ENCODE measurements around the gene KRTAP5-11.
A peak's percentile ranks its signal among the peaks of the same experiment; 100 is the strongest.
"Not testable (repeated sequence)": the region's sequence is repeated elsewhere in the genome, so short reads cannot be mapped to it uniquely, and the experiment has no call there.

Gene KRTAP5-11

GRCh38 chr11:71580057-71581003, 2.3 kb downstream of the KRTAP5-11 start:
- peak; percentile 79 for DNase-seq

DNA sequence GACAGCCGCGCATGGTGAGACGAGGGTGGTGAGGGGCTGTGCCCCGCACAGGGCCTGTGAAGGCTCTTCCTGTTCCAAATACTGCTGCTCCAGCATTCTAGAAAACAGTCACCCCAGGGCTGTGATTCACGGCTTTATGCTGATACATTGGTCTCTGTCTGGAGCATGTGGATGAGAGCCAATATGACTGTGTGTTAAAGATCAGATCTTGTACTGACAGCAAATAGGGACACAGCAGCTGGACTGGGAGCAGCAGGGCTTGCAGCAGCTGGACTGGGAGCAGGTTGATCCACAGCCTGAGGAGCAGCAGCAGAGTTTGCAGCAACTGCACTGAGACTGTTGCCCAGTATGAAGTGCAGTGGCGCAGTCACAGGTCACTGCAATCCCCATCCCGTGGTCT, 3.2 kb downstream of the KRTAP5-11 start:
- DNase-seq: not testable (repeated sequence)

- DNase-seq: no peak
Measured at GRCh38 chr11:71577469-71578004, 5.1 kb downstream of the KRTAP5-11 start.

GRCh38 chr11:71576688-71577465, 5.8 kb downstream of the KRTAP5-11 start:
- DNase-seq: not testable (repeated sequence)

- DNase-seq: no peak
Measured at GRCh38 chr11:71575723-71576424, 6.8 kb downstream of the KRTAP5-11 start.

DNA sequence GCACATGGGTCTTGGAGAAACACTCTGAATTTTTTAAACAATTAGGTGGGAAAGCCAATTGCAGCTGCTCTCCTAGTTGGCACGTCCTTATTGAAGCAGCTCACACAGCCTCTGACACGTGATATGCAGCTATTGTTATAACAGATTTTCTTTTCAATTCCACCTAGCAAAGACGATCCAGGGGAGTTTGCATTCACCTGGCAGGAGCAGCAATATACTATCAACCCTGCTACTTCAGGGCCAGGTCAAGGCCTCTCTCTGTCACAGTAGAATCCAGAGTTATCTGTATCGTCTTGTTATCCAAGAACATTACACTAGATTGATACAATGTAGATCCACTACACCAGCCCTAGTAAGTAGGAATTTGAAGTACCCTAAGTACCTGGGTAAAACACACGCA, 8.3 kb downstream of the KRTAP5-11 start:
- no peak for DNase-seq

DNA sequence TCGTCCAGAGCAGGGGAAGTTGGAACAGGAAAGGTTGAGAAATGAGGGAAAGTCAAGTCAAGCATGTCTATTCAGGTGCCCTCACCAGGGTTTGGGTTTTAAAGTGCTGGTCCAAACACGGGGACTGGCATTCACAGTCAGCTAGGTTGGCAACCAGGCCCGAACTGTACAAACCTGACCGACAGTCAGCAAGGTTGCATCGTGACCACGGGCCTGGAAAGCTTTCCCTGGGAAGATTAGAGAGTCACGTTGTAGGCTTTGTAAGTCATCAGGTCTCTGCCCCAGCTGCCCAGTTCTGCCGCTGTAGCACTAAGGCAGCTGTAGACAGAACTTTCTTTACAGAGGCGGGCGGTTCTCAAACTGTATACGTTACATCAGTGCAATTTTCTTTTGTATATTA, 9.9 kb downstream of the KRTAP5-11 start:
- no peak for DNase-seq

DNA sequence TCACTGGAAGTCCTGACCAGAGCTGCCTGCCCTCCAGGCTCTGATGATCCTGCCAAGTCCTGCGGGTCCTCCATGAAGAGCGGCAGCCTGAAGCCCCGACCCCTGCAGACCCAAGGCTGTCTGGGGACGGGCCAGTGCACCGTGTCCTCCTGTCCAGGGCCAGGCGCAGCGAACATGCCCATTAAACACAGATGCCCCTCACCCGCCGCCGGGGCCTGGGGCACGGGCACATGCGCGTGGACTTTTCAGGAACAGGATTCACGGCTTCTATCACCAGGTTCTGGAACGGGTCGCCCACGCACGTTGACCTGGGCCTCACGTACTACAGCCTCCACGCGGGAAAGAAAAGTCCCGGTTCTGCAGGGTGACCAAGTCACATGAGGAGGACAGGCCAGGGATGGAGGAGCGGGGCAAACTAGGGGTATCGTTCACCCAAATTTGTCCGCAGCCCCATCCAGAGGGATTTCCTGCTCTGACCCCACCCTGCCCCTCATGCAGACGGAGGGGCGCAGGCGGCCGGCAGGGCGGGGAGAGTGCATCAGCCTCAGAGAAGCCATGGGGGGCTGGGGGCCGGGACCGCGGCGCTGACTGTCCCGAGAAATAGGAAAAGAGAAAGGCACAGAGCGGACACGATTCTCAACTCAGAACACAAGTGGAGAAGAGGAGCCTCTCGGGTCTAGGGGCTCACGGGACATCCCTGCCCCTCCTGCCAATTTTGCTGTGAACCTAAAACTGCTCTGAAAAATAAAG, 11.4 kb downstream of the KRTAP5-11 start:
- not testable (repeated sequence) for DNase-seq

- DNase-seq: no peak
Measured at GRCh38 chr11:71568704-71569349, 13.8 kb downstream of the KRTAP5-11 start.

GRCh38 chr11:71567633-71568032, 15.0 kb downstream of the KRTAP5-11 start:
- DNase-seq: not testable (repeated sequence)

DNA sequence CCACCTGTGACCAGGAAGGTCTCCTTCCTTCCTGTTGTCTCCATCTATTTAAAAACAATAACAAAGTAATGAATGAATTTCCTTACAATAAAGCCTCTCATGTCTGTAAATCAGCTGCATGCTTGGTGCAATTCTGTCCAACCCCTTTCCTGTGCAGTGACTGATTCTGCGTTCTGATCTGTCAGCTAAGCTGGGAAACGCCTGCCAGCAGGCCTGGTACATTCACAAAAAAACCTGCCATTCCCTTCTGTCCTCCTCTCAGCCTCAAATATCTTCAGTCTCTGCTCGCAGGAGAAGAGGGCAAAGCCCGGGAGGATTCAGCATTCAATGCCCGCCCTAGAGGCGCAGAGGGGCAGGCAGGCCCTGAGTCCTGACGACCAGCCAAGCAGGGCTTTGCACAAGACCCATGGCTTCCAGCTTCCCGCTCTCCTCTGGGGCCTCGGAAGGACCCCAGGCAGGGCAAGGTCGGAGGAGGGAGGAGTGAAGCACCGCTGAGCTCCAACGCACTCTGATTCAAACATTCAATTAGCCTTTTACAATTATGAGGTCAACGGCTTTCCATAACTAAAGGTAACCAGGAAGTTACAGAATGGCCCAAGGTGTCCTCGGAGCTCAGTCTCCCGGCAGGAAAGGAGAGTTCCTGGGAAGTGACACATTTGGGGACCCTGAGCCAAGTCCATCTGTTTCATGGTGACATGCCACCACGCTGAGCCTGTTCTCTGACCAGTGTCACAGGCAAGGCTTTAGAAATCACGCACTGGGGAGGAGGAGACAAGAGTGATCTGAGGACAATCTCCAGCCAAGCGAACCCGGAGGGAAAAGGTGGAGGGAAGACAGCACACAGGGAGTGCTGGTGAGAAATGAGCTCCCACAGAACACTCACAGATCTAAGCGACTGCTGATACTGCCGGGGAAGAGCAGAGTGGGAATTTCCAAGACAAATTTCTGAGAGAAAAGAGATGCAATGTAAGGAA, 15.8 kb downstream of the KRTAP5-11 start:
- not testable (repeated sequence) for DNase-seq

GRCh38 chr11:71566081-71566620, 16.5 kb downstream of the KRTAP5-11 start:
- no peak for DNase-seq

- no peak for DNase-seq
Measured at GRCh38 chr11:71565263-71565662, 17.4 kb downstream of the KRTAP5-11 start, which contains the start of gene KRTAP5-10. TSS of gene KRTAP5-10 (plus strand) at chr11:71565563. CDS start at chr11:71565588, 25 bp downstream.

DNA sequence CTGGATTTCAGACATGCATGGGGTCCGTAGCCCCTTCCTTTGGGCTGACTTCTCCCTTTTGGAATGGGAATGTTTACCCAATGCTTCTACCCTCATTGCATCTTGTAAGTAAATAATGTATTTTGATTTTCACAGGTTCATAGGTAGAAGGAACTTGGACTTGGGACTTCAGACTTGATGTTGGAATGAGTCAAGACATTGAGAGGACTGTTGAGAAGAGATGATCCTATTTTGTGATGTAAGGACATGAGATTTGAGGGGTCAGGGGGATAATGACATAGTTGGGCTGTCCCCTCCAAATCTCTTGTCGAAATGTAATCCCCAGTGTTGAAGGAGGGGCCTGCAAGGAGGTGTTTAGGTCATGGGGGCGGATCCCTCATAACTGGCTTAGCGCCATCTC, 18.2 kb downstream of the KRTAP5-11 start:
- DNase-seq: no peak

GRCh38 chr11:71563406-71563805, 19.3 kb downstream of the KRTAP5-11 start:
- DNase-seq: peak; percentile 13

DNA sequence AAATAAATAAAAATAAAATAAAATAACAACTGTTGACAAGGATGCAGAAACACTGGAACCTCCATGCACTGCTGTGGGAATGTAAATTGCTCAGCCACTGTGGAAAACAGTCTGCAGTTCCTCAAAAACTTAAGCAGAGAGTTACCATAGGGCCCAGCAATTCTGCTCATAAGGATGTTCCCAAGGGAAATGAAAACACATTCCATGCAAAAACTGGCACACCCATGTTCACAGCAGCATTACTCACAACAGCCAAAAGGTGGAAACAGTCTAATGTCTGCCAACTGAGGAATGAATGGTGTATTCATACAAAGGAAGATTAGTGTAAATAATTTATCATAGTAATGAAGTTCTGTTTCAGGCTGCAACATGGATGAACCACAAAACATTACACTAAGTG, 20.6 kb downstream of the KRTAP5-11 start:
- no peak for DNase-seq

DNA sequence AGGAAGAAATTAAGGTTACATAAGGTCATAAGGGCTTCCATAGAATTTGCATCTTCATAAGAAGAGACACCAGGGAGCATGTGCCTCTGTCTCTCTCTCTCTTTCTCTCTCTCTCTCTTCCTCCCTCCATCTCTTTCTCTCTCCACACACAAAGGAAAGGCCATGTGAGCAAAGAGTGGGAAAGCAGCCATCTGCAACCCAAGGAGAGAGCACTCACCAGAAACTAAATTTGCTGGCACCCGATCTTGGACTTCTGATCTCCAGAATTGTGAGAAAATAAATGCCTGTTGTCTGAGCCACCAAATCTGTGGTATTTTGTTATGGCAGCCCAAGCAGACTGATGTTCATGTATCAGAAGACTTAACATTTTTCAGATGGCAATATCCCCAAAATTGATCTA, 23.7 kb downstream of the KRTAP5-11 start:
- no peak for DNase-seq

DNA sequence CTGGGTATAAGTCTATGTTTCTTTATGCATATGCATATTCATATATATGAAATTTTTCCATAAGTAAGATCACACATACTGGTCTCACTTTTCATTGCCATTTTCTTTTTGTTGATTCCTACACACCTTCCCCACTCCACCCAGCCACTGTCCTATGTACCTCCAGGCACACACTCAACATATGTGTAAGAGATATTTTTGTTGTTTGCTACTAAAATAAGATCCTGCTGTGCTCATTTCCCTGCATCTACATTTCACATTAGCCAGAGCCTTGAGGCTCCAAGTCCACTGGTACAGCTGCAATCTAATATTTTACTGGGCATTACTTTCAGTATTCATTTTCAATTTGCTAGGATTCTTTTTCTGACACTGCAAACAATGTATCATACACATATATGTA, 25.4 kb downstream of the KRTAP5-11 start:
- DNase-seq: no peak

- no peak for DNase-seq
Measured at GRCh38 chr11:71556018-71556417, 26.7 kb downstream of the KRTAP5-11 start.

- no peak for DNase-seq
Measured at GRCh38 chr11:71555508-71555907, 27.2 kb downstream of the KRTAP5-11 start.
